GM20431 (cell line): ENCODE measurements around the gene TUBA4A.
"Not testable (repeated sequence)": the region's sequence is repeated elsewhere in the genome, so short reads cannot be mapped to it uniquely, and the experiment has no call there.

Experiments used
- in situ Hi-C: fragments of 300-500 bp; cut with MseI, MboI; formaldehyde crosslinking; loops from one replicate; pipeline ENCODE4 v1.15.0; 2020; ENCODE audit warnings: low sequenced_read_pairs; ENCODE audit not compliant: unreplicated experiment

Gene TUBA4A

GRCh38 chr2:219287580-219288265, 34.0 kb upstream of the TUBA4A start:
- in situ Hi-C loops = no loop called here

- in situ Hi-C loops = not testable (repeated sequence)
Measured at GRCh38 chr2:219287116-219287440, 33.4 kb upstream of the TUBA4A start.

GRCh38 chr2:219286436-219287115, 32.9 kb upstream of the TUBA4A start:
- in situ Hi-C loops = no loop called here

GRCh38 chr2:219285894-219286425, 32.2 kb upstream of the TUBA4A start:
- in situ Hi-C loops = no loop called here

GRCh38 chr2:219285373-219285735, 31.6 kb upstream of the TUBA4A start:
- in situ Hi-C loops = no loop called here

GRCh38 chr2:219284501-219285372, 31.0 kb upstream of the TUBA4A start:
- in situ Hi-C loops = no loop called here

GRCh38 chr2:219282943-219283581, 29.3 kb upstream of the TUBA4A start:
- in situ Hi-C loops = no loop called here

- in situ Hi-C loops = no loop called here
Measured at GRCh38 chr2:219282375-219282774, 28.7 kb upstream of the TUBA4A start.

- in situ Hi-C loops = no loop called here
Measured at GRCh38 chr2:219281588-219281987, 27.9 kb upstream of the TUBA4A start.

GRCh38 chr2:219280651-219281050, 26.9 kb upstream of the TUBA4A start:
- in situ Hi-C loops = no loop called here

- in situ Hi-C loops = no loop called here
Measured at GRCh38 chr2:219279916-219280516, 26.3 kb upstream of the TUBA4A start.

GRCh38 chr2:219279151-219279915, 25.6 kb upstream of the TUBA4A start, which contains the start of gene DNAJB2:
Gene DNAJB2, plus strand, starts transcription at chr2:219279366. Its CDS starts 468 bp downstream, at chr2:219279834.
- in situ Hi-C loops = no loop called here

- in situ Hi-C loops = no loop called here
Measured at GRCh38 chr2:219278655-219279150, 25.0 kb upstream of the TUBA4A start.

GRCh38 chr2:219277703-219278654, 24.3 kb upstream of the TUBA4A start:
- in situ Hi-C loops = no loop called here

- in situ Hi-C loops = no loop called here
Measured at GRCh38 chr2:219274361-219274921, 20.7 kb upstream of the TUBA4A start.

- in situ Hi-C loops = no loop called here
Measured at GRCh38 chr2:219273937-219274336, 20.2 kb upstream of the TUBA4A start.

- in situ Hi-C loops = no loop called here
Measured at GRCh38 chr2:219272995-219273394, 19.3 kb upstream of the TUBA4A start.

- in situ Hi-C loops = no loop called here
Measured at GRCh38 chr2:219272356-219272755, 18.6 kb upstream of the TUBA4A start.
